ENCODE results near the gene PLCB4.

Gene PLCB4

GRCh38 chr20:9321007-9321406 is 252.1 kb downstream of the PLCB4 start:
- DNase-seq (ENCODE audit: insufficient read length) (no peak), FAIRE-seq (no peak)

GRCh38 chr20:9322661-9323060 is 253.8 kb downstream of the PLCB4 start:
- TF ChIP-seq POLR2AphosphoS5 (IDR thresholded peaks at IDR 0.05; ENCODE audit: low read depth, low read length) (no peak), TAF1 (IDR thresholded peaks at IDR 0.05; ENCODE audit: borderline replicate concordance, low read depth, low read length) (no peak), POLR2A (IDR thresholded peaks at IDR 0.05; ENCODE audit: low read depth, low read length) (no peak)
- DNase-seq (ENCODE audit: insufficient read length) = no peak
- no peak for FAIRE-seq

More at GRCh38 chr20:9321007-9321406, 252.1 kb downstream of the PLCB4 start:
- TF ChIP-seq TAF1 (IDR thresholded peaks at IDR 0.05; ENCODE audit: borderline replicate concordance, low read depth, low read length) (no peak), POLR2A (IDR thresholded peaks at IDR 0.05; ENCODE audit: low read depth, low read length) (no peak)

GRCh38 chr20:9323622-9324021 is 254.7 kb downstream of the PLCB4 start:
- FAIRE-seq = no peak
- DNase-seq (ENCODE audit: insufficient read length) = no peak
- TF ChIP-seq TAF1 (IDR thresholded peaks at IDR 0.05; ENCODE audit: borderline replicate concordance, low read depth, low read length) = no peak
- no peak for TF ChIP-seq POLR2AphosphoS5 (IDR thresholded peaks at IDR 0.05; ENCODE audit: low read depth, low read length)
- TF ChIP-seq POLR2A (IDR thresholded peaks at IDR 0.05; ENCODE audit: low read depth, low read length) = no peak

- TF ChIP-seq POLR2A (IDR thresholded peaks at IDR 0.05; ENCODE audit: low read depth, low read length) (no peak), TAF1 (IDR thresholded peaks at IDR 0.05; ENCODE audit: borderline replicate concordance, low read depth, low read length) (no peak), POLR2AphosphoS5 (IDR thresholded peaks at IDR 0.05; ENCODE audit: low read depth, low read length) (no peak)
- FAIRE-seq = no peak
Observed at GRCh38 chr20:9329355-9330101, 260.6 kb downstream of the PLCB4 start.

GRCh38 chr20:9330151-9330550 is 261.3 kb downstream of the PLCB4 start:
- TF ChIP-seq POLR2AphosphoS5 (IDR thresholded peaks at IDR 0.05; ENCODE audit: low read depth, low read length) (no peak), POLR2A (IDR thresholded peaks at IDR 0.05; ENCODE audit: low read depth, low read length) (no peak), TAF1 (IDR thresholded peaks at IDR 0.05; ENCODE audit: borderline replicate concordance, low read depth, low read length) (no peak)
- no peak for FAIRE-seq
- DNase-seq (ENCODE audit: insufficient read length) = no peak

More at GRCh38 chr20:9329355-9330101, 260.6 kb downstream of the PLCB4 start:
- DNase-seq (ENCODE audit: insufficient read length) = no peak

- TF ChIP-seq POLR2A (IDR thresholded peaks at IDR 0.05; ENCODE audit: low read depth, low read length) = no peak
- no peak for TF ChIP-seq POLR2AphosphoS5 (IDR thresholded peaks at IDR 0.05; ENCODE audit: low read depth, low read length)
- no peak for TF ChIP-seq TAF1 (IDR thresholded peaks at IDR 0.05; ENCODE audit: borderline replicate concordance, low read depth, low read length)
- DNase-seq (ENCODE audit: insufficient read length) (no peak), FAIRE-seq (no peak)
Observed at GRCh38 chr20:9331707-9332435, 263.0 kb downstream of the PLCB4 start.

- DNase-seq (ENCODE audit: insufficient read length) = no peak
- no peak for FAIRE-seq
- TF ChIP-seq POLR2AphosphoS5 (IDR thresholded peaks at IDR 0.05; ENCODE audit: low read depth, low read length) (no peak), TAF1 (IDR thresholded peaks at IDR 0.05; ENCODE audit: borderline replicate concordance, low read depth, low read length) (no peak), POLR2A (IDR thresholded peaks at IDR 0.05; ENCODE audit: low read depth, low read length) (no peak)
Observed at GRCh38 chr20:9332791-9333479, 264.0 kb downstream of the PLCB4 start.

- no peak for DNase-seq (ENCODE audit: insufficient read length)
- no peak for FAIRE-seq
- TF ChIP-seq POLR2A (IDR thresholded peaks at IDR 0.05; ENCODE audit: low read depth, low read length) (no peak), POLR2AphosphoS5 (IDR thresholded peaks at IDR 0.05; ENCODE audit: low read depth, low read length) (no peak), TAF1 (IDR thresholded peaks at IDR 0.05; ENCODE audit: borderline replicate concordance, low read depth, low read length) (no peak)
Observed at GRCh38 chr20:9334866-9335265, 266.0 kb downstream of the PLCB4 start.

- no peak for FAIRE-seq
- TF ChIP-seq POLR2A (IDR thresholded peaks at IDR 0.05; ENCODE audit: low read depth, low read length) (no peak), POLR2AphosphoS5 (IDR thresholded peaks at IDR 0.05; ENCODE audit: low read depth, low read length) (no peak), TAF1 (IDR thresholded peaks at IDR 0.05; ENCODE audit: borderline replicate concordance, low read depth, low read length) (no peak)
- DNase-seq (ENCODE audit: insufficient read length) = no peak
Observed at GRCh38 chr20:9338101-9338500, 269.2 kb downstream of the PLCB4 start.

- TF ChIP-seq POLR2A (IDR thresholded peaks at IDR 0.05; ENCODE audit: low read depth, low read length) (no peak), TAF1 (IDR thresholded peaks at IDR 0.05; ENCODE audit: borderline replicate concordance, low read depth, low read length) (no peak), POLR2AphosphoS5 (IDR thresholded peaks at IDR 0.05; ENCODE audit: low read depth, low read length) (no peak)
- no peak for DNase-seq (ENCODE audit: insufficient read length)
- no peak for FAIRE-seq
Observed at GRCh38 chr20:9339708-9340107, 270.8 kb downstream of the PLCB4 start.

GRCh38 chr20:9342651-9343050 is 273.8 kb downstream of the PLCB4 start:
- FAIRE-seq (no peak), DNase-seq (ENCODE audit: insufficient read length) (no peak)
- TF ChIP-seq TAF1 (IDR thresholded peaks at IDR 0.05; ENCODE audit: borderline replicate concordance, low read depth, low read length) (no peak), POLR2A (IDR thresholded peaks at IDR 0.05; ENCODE audit: low read depth, low read length) (no peak), POLR2AphosphoS5 (IDR thresholded peaks at IDR 0.05; ENCODE audit: low read depth, low read length) (no peak)
